A673 (cell line): ENCODE results near the gene FURIN.

Experiments used
- CTCF ChIP-seq: fragments of 300-800, 200-600 bp; sonication (generic); conservative IDR thresholded peaks from 2 replicates; pipeline ENCODE4 v1.5.1; 2017; ENCODE audit warnings: low read depth, mild to moderate bottlenecking, antibody characterized with exemption, low read length, moderate library complexity, mixed read lengths
- EZH2 ChIP-seq: fragments of 200-600 bp; sonication (generic); IDR thresholded peaks from 2 replicates; pipeline ENCODE4 v1.6.1; 2017; ENCODE audit warnings: borderline replicate concordance, low read depth, mild to moderate bottlenecking, mixed read lengths, antibody characterized with exemption, low read length; ENCODE audit not compliant: poor library complexity, severe bottlenecking

- no peak for TF ChIP-seq CTCF
- TF ChIP-seq EZH2 = no peak
Observed at GRCh38 chr15:90866161-90866715, 2.1 kb upstream of the FURIN start.
